GM18499 (cell line): Measurements from ENCODE around the gene CDK14.

Experiments used
- ATAC-seq: cut with Tn5 transposase; IDR thresholded peaks from one replicate; pipeline ENCODE4 v1.9.1; 2021; ENCODE audit warnings: moderate number of reproducible peaks; ENCODE audit not compliant: insufficient read depth, unreplicated experiment

The CDK14 gene

GRCh38 chr7:90595801-90596670 lies at the start of gene CDK14:
Gene CDK14, plus strand, starts transcription at chr7:90596321. Its CDS starts 307 bp downstream, at chr7:90596628.
- peak; percentile 29 for ATAC-seq

DNA sequence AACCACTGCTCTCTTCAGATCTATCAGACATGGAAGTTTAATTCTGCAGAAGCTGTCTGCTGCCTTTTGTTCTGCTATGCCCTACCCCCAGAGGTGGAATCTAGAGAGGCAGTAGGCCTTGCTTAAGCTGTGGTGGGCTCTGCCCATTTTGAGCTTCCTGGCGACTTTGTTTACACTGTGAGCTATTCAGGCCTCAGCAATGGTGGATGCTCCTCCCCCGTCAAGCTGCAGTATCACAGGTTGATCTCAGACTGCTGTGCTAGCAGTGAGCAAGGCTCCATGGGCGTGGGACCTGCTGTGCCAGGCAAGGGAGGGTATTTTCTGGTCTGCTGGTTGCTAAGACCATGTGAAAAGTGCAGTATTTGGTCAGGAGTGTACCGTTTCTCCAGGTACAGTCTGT lies 45.1 kb upstream of the CDK14 start:
- no peak for ATAC-seq

DNA sequence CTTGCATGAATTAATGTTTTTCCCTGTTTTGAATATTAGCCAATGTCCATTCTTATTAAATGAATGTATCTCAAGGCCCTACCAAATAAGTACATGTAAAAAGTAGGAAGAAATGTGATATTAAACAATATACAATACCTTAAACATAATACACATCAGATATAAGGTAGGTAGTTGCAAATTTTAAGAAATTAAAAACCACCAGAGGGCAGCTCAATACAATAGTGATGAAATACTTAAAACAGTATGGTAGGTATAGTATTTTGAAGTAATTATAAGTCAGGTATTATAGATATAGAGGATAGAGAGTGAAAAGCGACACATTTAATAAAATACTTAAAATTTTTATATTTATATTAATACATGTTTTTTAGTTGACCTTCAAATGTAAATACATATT lies 43.6 kb upstream of the CDK14 start:
- ATAC-seq = no peak

DNA sequence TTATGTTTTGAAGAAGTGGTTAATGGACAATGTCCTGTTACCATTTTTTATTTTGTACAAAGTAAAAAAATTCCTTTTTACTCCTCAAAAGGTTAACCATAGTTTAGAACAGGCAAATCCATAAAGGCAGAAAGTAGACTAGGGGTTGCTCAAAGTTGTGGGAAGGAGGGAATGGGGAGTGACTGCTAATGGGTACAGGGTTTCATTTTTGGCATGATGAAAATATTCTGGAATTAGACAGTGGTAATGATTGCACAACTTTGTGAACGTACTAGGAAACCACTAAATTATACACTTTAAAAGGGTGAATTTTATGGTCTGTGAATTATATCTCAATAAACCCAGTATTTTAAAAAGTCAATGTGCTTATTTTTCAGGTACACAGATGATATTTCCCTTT lies 35.4 kb upstream of the CDK14 start:
- no peak for ATAC-seq

DNA sequence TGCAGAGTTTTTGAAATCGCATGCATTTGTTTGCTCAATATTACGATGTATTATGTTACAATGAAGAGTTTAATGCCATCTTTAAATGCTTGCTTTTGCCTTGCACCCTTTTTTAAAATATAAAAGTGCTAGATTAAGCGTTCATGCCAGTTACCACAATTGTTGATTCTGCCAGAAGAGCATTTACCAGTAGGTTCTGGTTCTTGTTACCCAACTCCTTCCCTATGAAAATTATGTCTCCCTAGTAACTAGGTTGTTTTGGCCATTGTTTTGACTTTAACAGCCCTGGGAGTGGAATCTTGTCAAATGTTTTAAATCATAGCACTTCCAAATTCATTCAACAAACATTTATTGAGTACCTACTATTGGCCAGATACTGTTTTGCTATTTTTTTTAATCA lies 32.8 kb upstream of the CDK14 start:
- no peak for ATAC-seq

GRCh38 chr7:90564455-90564854 lies 31.7 kb upstream of the CDK14 start:
- no peak for ATAC-seq

- no peak for ATAC-seq
Observed at GRCh38 chr7:90568213-90568612, 27.9 kb upstream of the CDK14 start.

DNA sequence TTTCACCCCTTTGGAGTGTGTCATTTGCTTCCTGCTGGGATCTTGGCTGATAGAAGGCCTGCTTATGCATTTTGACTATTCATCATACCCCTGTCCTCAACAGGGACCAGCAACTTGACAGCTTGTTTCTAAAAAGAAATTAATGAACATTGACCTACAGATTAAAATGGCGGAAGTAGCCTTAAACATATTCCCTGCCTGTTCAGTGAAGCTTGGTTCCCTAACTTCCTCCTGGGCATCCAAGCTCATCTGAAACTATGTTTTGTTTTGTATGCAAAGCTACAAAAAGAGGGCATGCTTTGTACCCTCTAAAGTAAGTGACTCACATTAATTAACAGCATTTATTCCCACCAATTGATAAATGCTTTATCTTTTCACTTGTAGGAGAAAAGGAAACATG lies 26.8 kb upstream of the CDK14 start:
- no peak for ATAC-seq

- ATAC-seq = no peak
Observed at GRCh38 chr7:90570373-90570959, 25.7 kb upstream of the CDK14 start.

GRCh38 chr7:90574146-90574819 lies 21.8 kb upstream of the CDK14 start:
- ATAC-seq = no peak

DNA sequence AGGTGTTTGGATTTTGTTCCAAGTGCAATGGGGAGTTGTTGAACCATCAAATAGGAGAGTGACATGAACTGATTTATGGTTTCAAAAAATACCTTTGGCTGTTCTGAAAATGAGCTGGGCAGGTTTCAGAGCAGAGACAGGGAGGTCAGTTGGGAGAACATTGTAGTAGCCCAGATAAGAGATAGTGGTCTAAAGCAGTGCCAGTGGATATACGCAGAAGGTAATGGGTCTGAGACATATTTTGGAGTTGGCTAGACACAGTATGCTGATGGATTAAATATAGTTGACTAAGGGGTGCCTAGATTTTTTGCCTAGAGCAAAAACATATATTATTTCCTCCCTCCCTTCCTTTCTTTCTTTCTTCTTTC lies 21.3 kb upstream of the CDK14 start:
- ATAC-seq = no peak

GRCh38 chr7:90579181-90579688 lies 16.9 kb upstream of the CDK14 start:
- ATAC-seq = no peak

DNA sequence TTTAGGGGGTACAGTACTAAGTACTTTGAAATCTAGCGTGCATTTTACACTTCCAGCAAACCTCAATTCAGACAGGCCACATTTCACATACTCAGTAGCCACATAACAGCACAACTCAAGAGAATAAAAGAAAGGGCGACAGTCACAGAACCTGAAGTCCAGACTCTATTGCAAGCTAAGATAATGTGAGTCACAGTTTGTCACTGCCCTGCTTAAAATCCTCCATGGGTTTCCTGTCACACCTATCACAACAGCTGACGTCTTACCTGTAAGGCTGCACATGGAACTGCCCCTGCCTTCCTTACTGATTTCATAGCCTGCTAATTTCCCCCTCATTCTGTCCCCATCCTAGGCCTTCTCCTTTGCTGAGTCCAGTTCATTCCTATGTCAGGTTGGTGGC lies 16.1 kb upstream of the CDK14 start:
- no peak for ATAC-seq

DNA sequence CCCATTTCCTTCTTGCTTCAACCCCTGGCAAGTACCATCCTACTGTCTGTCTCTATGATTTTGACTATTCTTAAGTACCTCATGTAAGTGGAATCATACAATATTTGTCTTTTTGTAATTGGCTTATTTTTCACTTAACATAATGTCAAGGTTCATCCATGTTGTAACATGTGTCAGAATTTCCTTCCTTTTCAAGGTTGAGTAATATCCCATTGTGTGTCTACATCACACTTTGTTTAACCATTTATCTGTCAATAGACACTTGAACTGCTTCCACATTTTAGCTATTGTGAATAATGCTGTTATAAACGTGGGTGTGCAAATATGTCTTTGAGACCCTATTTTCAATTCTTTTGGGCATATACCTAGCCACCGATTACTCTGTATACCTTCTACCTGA lies 14.0 kb upstream of the CDK14 start:
- no peak for ATAC-seq

GRCh38 chr7:90584378-90584777 lies 11.7 kb upstream of the CDK14 start:
- no peak for ATAC-seq

GRCh38 chr7:90586091-90586490 lies 10.0 kb upstream of the CDK14 start:
- ATAC-seq = no peak

DNA sequence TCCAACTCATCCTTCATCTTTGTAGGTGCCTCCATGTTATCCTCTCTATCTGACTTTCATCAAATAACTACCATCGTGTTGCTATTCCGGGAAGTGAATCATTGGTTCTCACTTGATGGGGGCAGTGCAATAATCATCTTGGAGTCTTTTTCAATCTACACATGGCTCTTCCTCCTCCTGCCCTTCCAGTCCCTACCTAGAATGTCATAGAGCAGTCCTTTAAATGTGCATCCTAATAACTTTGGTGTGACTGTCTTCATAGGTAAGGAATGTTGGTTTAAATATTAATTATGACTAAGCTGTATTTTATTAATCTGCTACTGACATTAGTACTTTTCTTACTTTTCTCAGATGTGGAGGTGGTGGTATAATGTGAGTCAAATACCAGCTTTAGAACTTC lies 8.4 kb upstream of the CDK14 start:
- ATAC-seq = no peak

DNA sequence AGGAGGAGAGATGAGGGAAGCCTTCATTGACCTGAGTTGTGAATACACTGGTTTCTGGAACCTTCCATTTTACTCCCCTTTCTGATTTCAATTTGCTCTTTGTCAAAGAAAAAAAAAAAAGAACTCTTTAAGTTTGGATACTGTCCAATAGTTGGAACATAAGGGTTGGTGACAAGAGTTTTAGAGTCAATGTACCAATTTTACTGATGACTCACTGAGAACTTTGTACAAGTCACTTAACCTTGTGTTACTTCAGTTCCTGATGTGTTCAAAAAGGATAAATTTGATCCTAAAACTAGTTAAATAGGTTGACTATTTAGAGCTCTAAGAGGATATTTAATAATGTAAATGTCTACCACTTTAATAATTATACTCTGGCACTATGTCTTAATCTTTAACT lies 4.1 kb upstream of the CDK14 start:
- no peak for ATAC-seq

DNA sequence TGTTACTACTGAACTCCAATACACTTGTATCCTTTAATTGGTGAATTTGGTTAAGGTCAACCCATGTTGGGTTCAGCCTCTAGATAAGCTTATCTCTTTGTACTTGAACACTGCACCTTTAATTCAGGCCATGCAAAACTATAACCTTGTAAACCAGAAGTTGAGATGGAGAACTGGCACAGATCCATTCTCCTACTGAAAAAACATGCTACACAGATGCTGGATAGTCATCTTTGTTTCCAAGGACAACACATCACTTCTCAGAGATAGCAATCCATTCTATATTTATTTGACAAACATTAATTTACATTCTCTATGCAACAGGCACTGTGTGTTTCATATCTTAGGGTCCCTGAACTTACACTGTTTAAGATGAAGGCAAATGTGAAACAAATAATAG lies 2.9 kb upstream of the CDK14 start:
- ATAC-seq = no peak

GRCh38 chr7:90594751-90595317 lies 1.3 kb upstream of the CDK14 start:
- no peak for ATAC-seq

DNA sequence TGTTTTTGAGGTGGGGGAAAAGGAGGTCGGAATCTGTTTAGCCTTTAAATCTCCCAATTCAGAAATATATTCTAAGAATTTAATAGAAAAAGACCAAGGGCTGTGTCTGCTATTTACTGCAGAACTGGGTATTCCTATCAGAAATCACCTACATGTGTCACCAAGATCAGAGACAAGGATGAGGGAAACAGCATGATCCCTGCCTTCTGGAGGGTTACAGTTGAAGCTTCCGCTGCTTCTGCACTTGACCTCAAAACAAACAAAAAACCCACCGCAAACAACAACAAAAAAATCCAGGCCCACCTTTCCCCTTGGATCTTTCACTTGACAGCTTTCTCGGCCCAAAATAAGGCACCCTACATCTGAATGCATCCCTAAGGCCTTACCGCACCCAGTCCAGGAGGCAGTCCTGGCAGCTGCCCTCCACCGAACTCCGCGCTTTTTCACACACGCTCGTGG lies 750 bp upstream of the CDK14 start:
- ATAC-seq = no peak
